Activated CD4-positive, alpha-beta T cell treated with anti-CD3 and anti-CD28 coated beads, Interleukin-2, amount 50 U/mL, for 1 hour (primary cell): ENCODE data around the gene ZC2HC1B.
"Not testable (repeated sequence)": the region's sequence is repeated elsewhere in the genome, so short reads cannot be mapped to it uniquely, and the experiment has no call there.

ENCODE experiments used
- DNase-seq: peaks from one replicate; pipeline ENCODE4 v3.0.0-alpha.2; 2020

The ZC2HC1B gene

GRCh38 chr6:143864234-143864633 is at the start of gene ZC2HC1B:
ZC2HC1B (plus strand) TSS chr6:143864474; CDS start chr6:143864540, 66 bp downstream.
- DNase-seq = no peak

- no peak for DNase-seq
Observed at GRCh38 chr6:143817621-143818020, 46.7 kb upstream of the ZC2HC1B start.

GRCh38 chr6:143821359-143821758 is 42.9 kb upstream of the ZC2HC1B start:
- no peak for DNase-seq

- DNase-seq = no peak
Observed at GRCh38 chr6:143822584-143823024, 41.7 kb upstream of the ZC2HC1B start.

- no peak for DNase-seq
Observed at GRCh38 chr6:143823548-143823947, 40.7 kb upstream of the ZC2HC1B start.

GRCh38 chr6:143828572-143828971 is 35.7 kb upstream of the ZC2HC1B start:
- DNase-seq = no peak

GRCh38 chr6:143836150-143836549 is 28.1 kb upstream of the ZC2HC1B start:
- no peak for DNase-seq

GRCh38 chr6:143838395-143838794 is 25.9 kb upstream of the ZC2HC1B start:
- DNase-seq = no peak

- no peak for DNase-seq
Observed at GRCh38 chr6:143839196-143839595, 25.1 kb upstream of the ZC2HC1B start.

- no peak for DNase-seq
Observed at GRCh38 chr6:143840595-143841265, 23.5 kb upstream of the ZC2HC1B start.

GRCh38 chr6:143842461-143842901 is 21.8 kb upstream of the ZC2HC1B start:
- no peak for DNase-seq

GRCh38 chr6:143842902-143843676 is 21.2 kb upstream of the ZC2HC1B start, which contains the start of gene LTV1:
LTV1 (plus strand) TSS chr6:143843338; CDS start chr6:143843478, 140 bp downstream.
- DNase-seq = peak; percentile 89

- DNase-seq = no peak
Observed at GRCh38 chr6:143843677-143843999, 20.6 kb upstream of the ZC2HC1B start.

GRCh38 chr6:143844006-143844405 is 20.3 kb upstream of the ZC2HC1B start:
- DNase-seq = no peak

GRCh38 chr6:143845033-143845432 is 19.2 kb upstream of the ZC2HC1B start:
- DNase-seq = no peak

GRCh38 chr6:143851706-143852105 is 12.6 kb upstream of the ZC2HC1B start:
- not testable (repeated sequence) for DNase-seq

- not testable (repeated sequence) for DNase-seq
Observed at GRCh38 chr6:143855057-143855456, 9.2 kb upstream of the ZC2HC1B start.

- DNase-seq = not testable (repeated sequence)
Observed at GRCh38 chr6:143856762-143857161, 7.5 kb upstream of the ZC2HC1B start.

- DNase-seq = no peak
Observed at GRCh38 chr6:143857651-143858050, 6.6 kb upstream of the ZC2HC1B start.

GRCh38 chr6:143859891-143860660 is 4.2 kb upstream of the ZC2HC1B start:
- DNase-seq = no peak

GRCh38 chr6:143863771-143864170 is 503 bp upstream of the ZC2HC1B start:
- no peak for DNase-seq

- no peak for DNase-seq
Observed at GRCh38 chr6:143867236-143867635, 3.0 kb downstream of the ZC2HC1B start.

- DNase-seq = not testable (repeated sequence)
Observed at GRCh38 chr6:143868808-143869207, 4.5 kb downstream of the ZC2HC1B start.
